HEK293 (cell line): Measurements from ENCODE around the gene ADAMTS17.

Source experiments
- CTCF ChIA-PET: fragments of 350-600 bp; formaldehyde crosslinking; extraction: SDS; loops from one replicate; lab custom pipeline; 2021; ENCODE audit warnings: antibody characterized with exemption; lab: Yijun Ruan, JAX
- POLR2A ChIA-PET: fragments of 300-600 bp; formaldehyde crosslinking; extraction: SDS; loops from one replicate; lab custom pipeline; 2020; ENCODE audit warnings: antibody characterized with exemption, inconsistent platforms; lab: Yijun Ruan, JAX
- H3K27ac ChIP-seq: fragments of 200-500 bp; sonication (Bioruptor generic); 2 replicates; pipeline ENCODE4 v1.5.1; 2014; ENCODE audit warnings: low read depth, low read length, control low read depth, inconsistent platforms; ENCODE audit errors: extremely low read depth
- H3K36me3 ChIP-seq, 2 experiments: fragments of 200-500 bp in 1 of 2; sonication (Bioruptor generic) in 1 of 2; 1 replicate in 1 of 2; 2 replicates in 1 of 2; pipeline ENCODE4 v1.5.1; 2014 to 2017; ENCODE audit warnings: inconsistent platforms in 2 of 2, low read length in 2 of 2; ENCODE audit not compliant: control insufficient read depth in 2 of 2, insufficient read depth in 1 of 2
- H3K4me1 ChIP-seq: fragments of 200-500 bp; sonication (Bioruptor generic); 2 replicates; pipeline ENCODE4 v1.5.1; 2014; ENCODE audit warnings: mild to moderate bottlenecking, low read length, inconsistent platforms; ENCODE audit not compliant: control insufficient read depth, insufficient read depth
- H3K4me3 ChIP-seq: 2 replicates; pipeline ENCODE4 v1.5.1; 2011; ENCODE audit warnings: low read depth, mild to moderate bottlenecking, control low read depth, low read length, moderate library complexity
- H3K9me3 ChIP-seq: fragments of 200-500 bp; sonication (Bioruptor generic); 2 replicates; pipeline ENCODE4 v1.5.1; 2014; ENCODE audit warnings: low read depth, low read length, inconsistent platforms; ENCODE audit not compliant: control insufficient read depth, insufficient read depth
- BCL6B ChIP-seq: fragments of 450-650 bp; formaldehyde crosslinking; IDR thresholded peaks from 2 replicates; pipeline ENCODE4 v1.5.1; 2017; ENCODE audit warnings: missing biosample characterization, missing genetic modification characterization
- GLI2 ChIP-seq: fragments of 450-650 bp; formaldehyde crosslinking; IDR thresholded peaks from 2 replicates; pipeline ENCODE4; 2017; ENCODE audit warnings: missing biosample characterization, missing genetic modification characterization, low read depth, borderline replicate concordance
- GLIS1 ChIP-seq: fragments of 450-650 bp; formaldehyde crosslinking; IDR thresholded peaks from 2 replicates; pipeline ENCODE4 v1.5.1; 2016; ENCODE audit warnings: missing biosample characterization, missing genetic modification characterization
- HOXD13 ChIP-seq: sonication (generic); formaldehyde crosslinking; IDR thresholded peaks from 2 replicates; pipeline ENCODE4 v1.8.0; 2022; ENCODE audit warnings: missing genetic modification reagents, borderline replicate concordance
- KLF16 ChIP-seq: fragments of 450-650 bp; formaldehyde crosslinking; IDR thresholded peaks from 2 replicates; pipeline ENCODE4 v1.5.1; 2017; ENCODE audit warnings: missing biosample characterization, missing genetic modification characterization
- OVOL3 ChIP-seq: fragments of 450-650 bp; formaldehyde crosslinking; IDR thresholded peaks from 2 replicates; pipeline ENCODE4 v1.5.1; 2016; ENCODE audit warnings: missing biosample characterization, missing genetic modification characterization
- PRDM10 ChIP-seq: fragments of 450-650 bp; formaldehyde crosslinking; IDR thresholded peaks from 2 replicates; pipeline ENCODE4 v1.5.1; 2016; ENCODE audit warnings: missing biosample characterization, missing genetic modification characterization
- SETDB1 ChIP-seq: IDR thresholded peaks from one replicate; pipeline ENCODE4 v1.6.1; 2017; ENCODE audit warnings: mild to moderate bottlenecking, low read length, moderate library complexity, mixed read lengths; ENCODE audit not compliant: insufficient read length
- ZBTB8A ChIP-seq: fragments of 450-650 bp; formaldehyde crosslinking; IDR thresholded peaks from 2 replicates; pipeline ENCODE4 v1.5.1; 2016; ENCODE audit warnings: missing biosample characterization, missing genetic modification characterization
- ZFP41 ChIP-seq: fragments of 450-650 bp; formaldehyde crosslinking; IDR thresholded peaks from 2 replicates; pipeline ENCODE4 v1.5.1; 2016; ENCODE audit warnings: missing biosample characterization, missing genetic modification characterization, borderline replicate concordance
- ZIC2 ChIP-seq: fragments of 450-650 bp; formaldehyde crosslinking; IDR thresholded peaks from 2 replicates; pipeline ENCODE4 v1.5.1; 2016; ENCODE audit warnings: missing biosample characterization, missing genetic modification characterization
- ZNF112 ChIP-seq: fragments of 450-650 bp; formaldehyde crosslinking; IDR thresholded peaks from 2 replicates; pipeline ENCODE4 v1.5.0; 2017; ENCODE audit warnings: missing biosample characterization, missing genetic modification characterization
- ZNF133 ChIP-seq: fragments of 450-650 bp; formaldehyde crosslinking; IDR thresholded peaks from 2 replicates; pipeline ENCODE4 v1.5.1; 2016; ENCODE audit warnings: missing biosample characterization, missing genetic modification characterization
- ZNF214 ChIP-seq: fragments of 450-650 bp; formaldehyde crosslinking; IDR thresholded peaks from 2 replicates; pipeline ENCODE4 v1.5.1; 2017; ENCODE audit warnings: missing biosample characterization, mild to moderate bottlenecking, missing genetic modification characterization, borderline replicate concordance
- ZNF221 ChIP-seq: fragments of 450-650 bp; formaldehyde crosslinking; IDR thresholded peaks from 2 replicates; pipeline ENCODE4 v1.5.1; 2017; ENCODE audit warnings: missing biosample characterization, missing genetic modification characterization, borderline replicate concordance
- ZNF266 ChIP-seq: fragments of 450-650 bp; formaldehyde crosslinking; IDR thresholded peaks from 2 replicates; pipeline ENCODE4 v1.5.1; 2016; ENCODE audit warnings: missing biosample characterization, missing genetic modification characterization, low read depth
- ZNF292 ChIP-seq: fragments of 450-650 bp; formaldehyde crosslinking; IDR thresholded peaks from 2 replicates; pipeline ENCODE4 v1.5.1; 2016; ENCODE audit warnings: low read depth, missing biosample characterization, missing genetic modification characterization, borderline replicate concordance
- ZNF311 ChIP-seq: fragments of 450-650 bp; formaldehyde crosslinking; IDR thresholded peaks from 2 replicates; pipeline ENCODE4 v1.5.1; 2017; ENCODE audit warnings: missing biosample characterization, missing genetic modification characterization, borderline replicate concordance
- ZNF324 ChIP-seq: fragments of 450-650 bp; formaldehyde crosslinking; IDR thresholded peaks from 2 replicates; pipeline ENCODE4 v1.5.1; 2016; ENCODE audit warnings: missing biosample characterization, missing genetic modification characterization
- ZNF521 ChIP-seq: fragments of 450-650 bp; formaldehyde crosslinking; IDR thresholded peaks from 2 replicates; pipeline ENCODE4 v1.5.1; 2017; ENCODE audit warnings: missing biosample characterization, mild to moderate bottlenecking, missing genetic modification characterization
- ZNF548 ChIP-seq: fragments of 450-650 bp; formaldehyde crosslinking; IDR thresholded peaks from 2 replicates; pipeline ENCODE4 v1.5.1; 2016; ENCODE audit warnings: missing biosample characterization, missing genetic modification characterization
- ZNF549 ChIP-seq: fragments of 450-650 bp; IDR thresholded peaks from 2 replicates; pipeline ENCODE4 v1.5.1; 2018; ENCODE audit warnings: missing biosample characterization, missing genetic modification characterization, mild to moderate bottlenecking, inconsistent platforms, moderate library complexity
- ZNF555 ChIP-seq: fragments of 450-650 bp; formaldehyde crosslinking; conservative IDR thresholded peaks from 2 replicates; pipeline ENCODE4 v1.5.1; 2017; ENCODE audit warnings: missing biosample characterization, mild to moderate bottlenecking, missing genetic modification characterization, inconsistent platforms
- ZNF830 ChIP-seq: fragments of 450-650 bp; IDR thresholded peaks from 2 replicates; pipeline ENCODE4 v1.5.0; 2018; ENCODE audit warnings: missing biosample characterization, missing genetic modification characterization, low read depth, mild to moderate bottlenecking, moderate library complexity
- TF ChIP-seq, protein P1 (sequence below): fragments of 450-650 bp; formaldehyde crosslinking; IDR thresholded peaks from 2 replicates; pipeline ENCODE4 v1.5.1; 2016; ENCODE audit warnings: missing biosample characterization, missing genetic modification characterization
- TF ChIP-seq, protein P2 (sequence below): fragments of 450-650 bp; formaldehyde crosslinking; IDR thresholded peaks from 2 replicates; pipeline ENCODE4 v1.5.1; 2016; ENCODE audit warnings: missing biosample characterization, missing genetic modification characterization

ADAMTS17 gene

DNA sequence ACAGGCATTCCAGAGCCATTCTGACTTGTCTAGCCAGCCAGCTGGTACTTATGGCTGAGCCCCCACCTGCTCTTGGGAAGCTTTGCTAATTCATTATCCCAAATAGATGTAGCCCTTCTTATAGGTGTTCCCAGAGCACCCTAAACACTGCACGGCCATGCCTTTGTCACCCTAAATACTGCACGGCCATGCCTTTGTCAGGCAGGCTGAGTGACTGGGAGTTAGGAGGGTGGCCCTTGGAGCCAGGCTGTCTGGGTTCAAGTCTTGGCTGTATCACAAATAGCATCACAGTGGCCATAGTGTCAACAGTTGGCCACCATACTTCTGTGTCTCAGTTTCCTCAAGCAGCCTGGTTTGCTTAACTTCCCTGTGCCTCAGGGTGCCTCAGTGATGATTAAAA, 292.3 kb downstream of the ADAMTS17 start:
- no peaks in the 10 kb centered on the region; the same call in 1 of the 2 replicates for H3K9me3 ChIP-seq
- TF ChIP-seq ZNF549 (tag by site-specific recombination), result no peak
- no peak for TF ChIP-seq GLIS1
- TF ChIP-seq ZNF133, result no peak
- no peak for TF ChIP-seq HOXD13 (CRISPR knock-in tag)
- no peak for TF ChIP-seq ZNF555 (tag by site-specific recombination)
- no peak for TF ChIP-seq OVOL3
- TF ChIP-seq, protein P1, sequence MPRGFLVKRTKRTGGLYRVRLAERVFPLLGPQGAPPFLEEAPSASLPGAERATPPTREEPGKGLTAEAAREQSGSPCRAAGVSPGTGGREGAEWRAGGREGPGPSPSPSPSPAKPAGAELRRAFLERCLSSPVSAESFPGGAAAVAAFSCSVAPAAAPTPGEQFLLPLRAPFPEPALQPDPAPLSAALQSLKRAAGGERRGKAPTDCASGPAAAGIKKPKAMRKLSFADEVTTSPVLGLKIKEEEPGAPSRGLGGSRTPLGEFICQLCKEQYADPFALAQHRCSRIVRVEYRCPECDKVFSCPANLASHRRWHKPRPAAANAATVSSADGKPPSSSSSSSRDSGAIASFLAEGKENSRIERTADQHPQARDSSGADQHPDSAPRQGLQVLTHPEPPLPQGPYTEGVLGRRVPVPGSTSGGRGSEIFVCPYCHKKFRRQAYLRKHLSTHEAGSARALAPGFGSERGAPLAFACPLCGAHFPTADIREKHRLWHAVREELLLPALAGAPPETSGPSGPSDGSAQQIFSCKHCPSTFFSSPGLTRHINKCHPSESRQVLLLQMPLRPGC, result no peak
- no peak for TF ChIP-seq ZNF324 (tag by site-specific recombination)
- TF ChIP-seq BCL6B, result no peak
- TF ChIP-seq, all 188 proteins: peak for 0
- no peak overlapping the region for H3K27ac ChIP-seq
- POLR2A ChIA-PET, result no interaction called here
- CTCF ChIA-PET, result interaction anchor here (0.6 kb wide), 1 partner anchor 775 kb away, joined by 4 read pairs; no protein-coding TSS in a partner anchor
- no peaks in the 10 kb centered on the region for H3K4me1 ChIP-seq
- no peak overlapping the region for H3K4me3 ChIP-seq
- H3K36me3 ChIP-seq, result no peaks in the 10 kb centered on the region; a peak in 1 of 3 replicates

- POLR2A ChIA-PET, result no interaction called here
- Histone ChIP-seq H3K4me3 (no peak overlapping the region), H3K27ac (no peak overlapping the region), H3K4me1 (no peaks in the 10 kb centered on the region), H3K36me3 (no peaks in the 10 kb centered on the region; a peak in 1 of 3 replicates), H3K9me3 (no peaks in the 10 kb centered on the region; the same call in 1 of the 2 replicates)
- CTCF ChIA-PET, result no interaction called here
- TF ChIP-seq, protein P2, sequence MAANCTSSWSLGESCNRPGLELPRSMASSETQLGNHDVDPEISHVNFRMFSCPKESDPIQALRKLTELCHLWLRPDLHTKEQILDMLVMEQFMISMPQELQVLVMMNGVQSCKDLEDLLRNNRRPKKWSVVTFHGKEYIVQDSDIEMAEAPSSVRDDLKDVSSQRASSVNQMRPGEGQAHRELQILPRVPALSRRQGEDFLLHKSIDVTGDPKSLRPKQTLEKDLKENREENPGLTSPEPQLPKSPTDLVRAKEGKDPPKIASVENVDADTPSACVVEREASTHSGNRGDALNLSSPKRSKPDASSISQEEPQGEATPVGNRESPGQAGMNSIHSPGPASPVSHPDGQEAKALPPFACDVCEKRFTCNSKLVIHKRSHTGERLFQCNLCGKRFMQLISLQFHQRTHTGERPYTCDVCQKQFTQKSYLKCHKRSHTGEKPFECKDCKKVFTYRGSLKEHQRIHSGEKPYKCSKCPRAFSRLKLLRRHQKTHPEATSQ (tag by site-specific recombination), result no peak
- TF ChIP-seq SETDB1 (no peak), ZNF292 (tag by site-specific recombination) (no peak), ZNF112 (tag by site-specific recombination) (no peak), KLF16 (tag by site-specific recombination) (no peak), PRDM10 (tag by site-specific recombination) (no peak), ZNF548 (tag by site-specific recombination) (no peak), ZNF521 (tag by site-specific recombination) (no peak), ZBTB8A (tag by site-specific recombination) (no peak), ZNF311 (tag by site-specific recombination) (no peak), ZNF214 (no peak), ZFP41 (tag by site-specific recombination) (no peak), ZNF266 (no peak), GLI2 (tag by site-specific recombination) (no peak), ZIC2 (tag by site-specific recombination) (no peak), ZNF830 (tag by site-specific recombination) (no peak), ZNF221 (tag by site-specific recombination) (no peak)
Observed at GRCh38 chr15:100048736-100049135, 293.0 kb downstream of the ADAMTS17 start.
